Keratinocyte (primary cell): ENCODE measurements around the gene TIMP2.

Source experiments
- CTCF ChIP-seq, 3 experiments: IDR thresholded peaks in 1 of 3; conservative IDR thresholded peaks in 1 of 3; optimal IDR thresholded peaks in 1 of 3; 2 replicates in 2 of 3; 3 replicates in 1 of 3; pipeline versions ENCODE3 to v1.5.1; 2011; ENCODE audit warnings: low read length in 3 of 3, mild to moderate bottlenecking in 3 of 3, moderate library complexity in 2 of 3, control low read depth in 1 of 3, inconsistent platforms in 1 of 3; ENCODE audit not compliant: insufficient read depth in 2 of 3; ENCODE audit errors: extremely low read depth in 1 of 3
- EZH2 ChIP-seq: IDR thresholded peaks from one replicate; pipeline ENCODE4 v1.6.1; 2012; ENCODE audit warnings: inconsistent platforms, mild to moderate bottlenecking, low read length, moderate library complexity

DNA sequence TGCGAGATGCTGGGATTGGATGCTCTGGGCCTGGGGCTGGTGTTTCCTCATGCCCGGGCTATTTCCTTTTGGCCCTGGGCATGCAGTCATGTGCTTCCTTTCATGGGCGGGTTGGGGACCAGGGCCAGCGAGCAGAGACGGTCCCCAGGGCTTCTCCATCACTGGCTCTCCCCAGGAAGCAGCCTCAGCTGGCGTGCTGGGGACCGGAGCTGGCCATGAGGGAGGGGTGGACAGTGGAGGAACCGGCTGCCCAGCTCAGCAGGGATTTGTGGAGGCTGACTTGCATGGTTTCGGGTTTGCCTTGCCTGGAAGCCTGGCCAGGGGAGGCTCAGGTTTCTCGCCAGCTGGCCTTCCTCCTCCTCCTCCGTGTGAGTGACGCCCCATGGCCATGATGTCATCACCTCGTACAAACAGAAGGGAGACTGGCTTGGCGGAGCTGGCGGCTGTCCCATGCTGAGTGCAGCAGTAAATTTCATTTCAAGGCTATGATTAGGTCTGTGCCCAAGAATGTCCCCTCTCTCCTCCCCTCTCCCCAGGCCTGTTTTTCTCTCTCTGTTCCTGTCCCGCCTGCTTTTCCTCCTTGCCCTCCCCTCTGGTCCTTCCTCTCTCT, 8.9 kb upstream of the TIMP2 start:
- TF ChIP-seq CTCF (optimal IDR thresholded peaks at IDR 0.05 in 1 of 3, IDR thresholded peaks at IDR 0.05 in 1 of 3, conservative IDR thresholded peaks at IDR 0.05 in 1 of 3; ENCODE audit: extremely low read depth in 1 of 3, insufficient read depth in 2 of 3, low read length in 3 of 3) = no peak
- TF ChIP-seq EZH2 = no peak
